Measurements from ENCODE around the gene FAM177A1. TPM values are rescaled to one million over a fixed set of nuclear protein-coding genes. Genes with fewer than 3 reads are reported as not detected.

Gene FAM177A1
- total and polyA plus RNA-seq, 2 of the 13 experiments (the other 11 are each of a cell fraction or from before 2014, with no cell fraction given): 72.9 to 119 TPM

GRCh38 chr14:35047976-35048513 lies 2.0 kb downstream of the FAM177A1 start (continued):
- TF ChIP-seq ZBTB39 (CRISPR knock-in tag; IDR thresholded peaks at IDR 0.05) (no peak), TBL1XR1 (IDR thresholded peaks at IDR 0.05; ENCODE audit: borderline replicate concordance, low read length, partially characterized antibody) (no peak), HNF1B (CRISPR knock-in tag; IDR thresholded peaks at IDR 0.05) (no peak)

- Histone ChIP-seq H3K27me3 (ENCODE audit: control insufficient read depth in 1 of 2, insufficient read depth in 2 of 2, low read length in 2 of 2) (no peaks in the 10 kb centered on the region; a peak in 1 of 5 replicates), H3K4me3 (replicated peaks in 1 of 3; ENCODE audit: insufficient read depth in 1 of 3, low read depth in 2 of 3, low read length in 3 of 3) (no peak overlapping the region), H3K9me3 (ENCODE audit: low read length) (no peaks in the 10 kb centered on the region), H3K36me3 (replicated peaks in 1 of 2; ENCODE audit: control insufficient read depth in 1 of 2, insufficient read depth in 2 of 2, low read length in 2 of 2) (peaks cover 5 to 15% of the 10 kb centered on the region in 2 experiments; a peak in 4 of 5 replicates), H3K27ac (ENCODE audit: extremely low read length, insufficient read depth, low read length) (peak overlapping the region; percentile 6), H4K20me1 (ENCODE audit: insufficient read depth, low read length) (no peaks in the 10 kb centered on the region), H2AFZ (ENCODE audit: low read length) (no peak overlapping the region), H3K9ac (ENCODE audit: insufficient read depth, low read depth, low read length) (no peak overlapping the region), H3K4me1 (ENCODE audit: insufficient read depth, low read length) (peaks cover 52% of the 10 kb centered on the region), H3K4me2 (ENCODE audit: low read depth, low read length) (no peak overlapping the region), H3K79me2 (ENCODE audit: insufficient read depth, low read length) (peaks cover 14% of the 10 kb centered on the region)
- in situ Hi-C loops (cut with HindIII; ENCODE audit: extremely low pct_ligation_motif_present, low pct_unique_long_range_greater_than_20kb) (no loop called here), intact Hi-C loops (cut with micrococcal nuclease; ENCODE audit: unreplicated experiment) (no loop called here)
- 7% methylated on average over 1 of the region's 1 CpG for WGBS (ENCODE audit: low lambda C conversion rate)
- ChIA-PET POLR2A (interaction anchor here (0.6 to 2.4 kb wide), 5 partner anchors 69 to 589 kb away, joined by 3 to 13 read pairs (median 3); partner anchors contain the start of genes BAZ1A, PPP2R3C, PSMA6 and SRP54), CTCF (ENCODE audit: low intra/inter-chr PET ratio, low total read pairs) (no interaction called here)
- no TSS peak for BruUV-seq (replicated peaks)
- FAIRE-seq (peak; percentile 46), ATAC-seq (no peak), DNase-seq (ENCODE audit: low spot score) (peak; percentile 87)
- TF ChIP-seq ZNF598 (CRISPR knock-in tag; IDR thresholded peaks at IDR 0.05; ENCODE audit: borderline replicate concordance): no peak
- no peak for TF ChIP-seq CREB1 (IDR thresholded peaks at IDR 0.05)
- no peak for TF ChIP-seq CREB1 (CRISPR knock-in tag; IDR thresholded peaks at IDR 0.05)
- no peak for TF ChIP-seq DNMT1 (CRISPR knock-in tag; IDR thresholded peaks at IDR 0.05)
- no peak for TF ChIP-seq RFXAP (CRISPR knock-in tag; IDR thresholded peaks at IDR 0.05; ENCODE audit: borderline replicate concordance)
- TF ChIP-seq BORCS8-MEF2B (CRISPR knock-in tag; IDR thresholded peaks at IDR 0.05): no peak
- TF ChIP-seq HNF4A (CRISPR knock-in tag; IDR thresholded peaks at IDR 0.05): peak; percentile 30; the same call in 1 of the 2 replicates
- TF ChIP-seq ZMYM3 (CRISPR knock-in tag; IDR thresholded peaks at IDR 0.05): no peak
- no peak for TF ChIP-seq HES4 (CRISPR knock-in tag; IDR thresholded peaks at IDR 0.05; ENCODE audit: borderline replicate concordance)
- peak; percentile 63 for TF ChIP-seq PATZ1 (CRISPR knock-in tag; IDR thresholded peaks at IDR 0.05)
- TF ChIP-seq KLF6 (CRISPR knock-in tag; IDR thresholded peaks at IDR 0.05): no peak
- no peak for TF ChIP-seq THAP11 (CRISPR knock-in tag; IDR thresholded peaks at IDR 0.05)
- no peak for TF ChIP-seq ZNF282 (IDR thresholded peaks at IDR 0.05; ENCODE audit: partially characterized antibody)
- TF ChIP-seq BRD4 (CRISPR knock-in tag; IDR thresholded peaks at IDR 0.05): no peak
- no peak for TF ChIP-seq FOXK2 (IDR thresholded peaks at IDR 0.05)
- no peak for TF ChIP-seq ZNF17 (CRISPR knock-in tag; IDR thresholded peaks at IDR 0.05)
- no peak for TF ChIP-seq ELF3 (CRISPR knock-in tag; IDR thresholded peaks at IDR 0.05)
- no peak for TF ChIP-seq ZSCAN30 (CRISPR knock-in tag; IDR thresholded peaks at IDR 0.05)
Observed at GRCh38 chr14:35050652-35051051, 4.6 kb downstream of the FAM177A1 start.
